H1 (cell line): Measurements from ENCODE around the gene DMGDH. TPM values are rescaled to one million over a fixed set of nuclear protein-coding genes. Genes with fewer than 3 reads are reported as not detected.

Experiments used
- CTCF ChIA-PET: fragments of 300-600 bp; sonication (Branson Sonifier 250); formaldehyde crosslinking; loops from one replicate; lab custom pipeline; 2021; ENCODE audit not compliant: partially characterized antibody; lab: Charles Lee
- POLR2A ChIA-PET: fragments of 300-600 bp; sonication (Branson Sonifier 250); formaldehyde crosslinking; loops from one replicate; lab custom pipeline; 2021; ENCODE audit warnings: inconsistent platforms; ENCODE audit not compliant: partially characterized antibody; lab: Charles Lee
- DNase-seq, 2 experiments: peaks; one replicate each; pipeline versions ENCODE4 v3.0.0 to v3.0.0-alpha.2; 2010 to 2022; ENCODE audit warnings: low spot score in 2 of 2, low read depth in 1 of 2, mixed read lengths in 1 of 2
- FAIRE-seq: peaks from 2 replicates; lab custom pipeline; 2011; peaks lifted over from hg19 to GRCh38; lab: Jason Lieb, UNC
- H2AFZ ChIP-seq: 2 replicates; pipeline ENCODE4 v1.8.1; 2012; ENCODE audit warnings: low read length, inconsistent platforms
- H2AK5ac ChIP-seq: 2 replicates; pipeline ENCODE4 v1.6.1; 2013; ENCODE audit warnings: low read depth, low read length
- H2BK120ac ChIP-seq: replicated peaks from 2 replicates; pipeline ENCODE3; 2013; ENCODE audit warnings: low read depth, low read length, inconsistent platforms
- H2BK12ac ChIP-seq: 2 replicates; pipeline ENCODE4 v1.6.1; 2013; ENCODE audit warnings: low read depth, low read length
- H2BK15ac ChIP-seq: 2 replicates; pipeline ENCODE4 v1.6.1; 2013; ENCODE audit warnings: low read length
- H2BK20ac ChIP-seq: 2 replicates; pipeline ENCODE4 v1.6.1; 2013; ENCODE audit warnings: low read length
- H2BK5ac ChIP-seq: 2 replicates; pipeline ENCODE4 v1.6.1; 2013; ENCODE audit warnings: low read depth, low read length
- H3K14ac ChIP-seq: 2 replicates; pipeline ENCODE4 v1.6.1; 2013; ENCODE audit warnings: inconsistent platforms; ENCODE audit not compliant: insufficient read length
- H3K18ac ChIP-seq: 2 replicates; pipeline ENCODE4 v1.6.1; 2013; ENCODE audit warnings: low read length; ENCODE audit errors: extremely low read depth
- H3K23ac ChIP-seq: 2 replicates; pipeline ENCODE4 v1.6.1; 2013; ENCODE audit warnings: inconsistent platforms; ENCODE audit not compliant: insufficient read length
- H3K23me2 ChIP-seq: 2 replicates; pipeline ENCODE4 v1.6.1; 2013; ENCODE audit warnings: low read depth, low read length
- H3K27ac ChIP-seq: 2 replicates; pipeline ENCODE4 v1.6.1; 2011; ENCODE audit warnings: low read depth, low read length, inconsistent platforms
- H3K27me3 ChIP-seq, 4 experiments: replicated peaks in 1 of 4; 1 replicate in 1 of 4; 2 replicates in 3 of 4; pipeline versions ENCODE4 v1.6.1 to v1.8.1; 2011 to 2013; ENCODE audit warnings: low read length in 3 of 4, mild to moderate bottlenecking in 3 of 4, inconsistent platforms in 2 of 4, mixed read lengths in 2 of 4, moderate library complexity in 1 of 4; ENCODE audit not compliant: control insufficient read depth in 3 of 4, insufficient read depth in 3 of 4; ENCODE audit errors: extremely low read depth in 1 of 4
- H3K36me3 ChIP-seq, 4 experiments: 2 replicates each; pipeline versions ENCODE4 v1.6.1 to v1.8.1; 2011 to 2013; ENCODE audit warnings: mild to moderate bottlenecking in 4 of 4, low read length in 3 of 4, moderate library complexity in 2 of 4, control low read depth in 1 of 4, inconsistent platforms in 1 of 4; ENCODE audit not compliant: insufficient read depth in 4 of 4, control insufficient read depth in 2 of 4
- H3K4ac ChIP-seq: replicated peaks from 2 replicates; pipeline ENCODE3; 2013; ENCODE audit warnings: low read length, low read depth, mixed read lengths, inconsistent platforms; ENCODE audit not compliant: insufficient read length
- H3K4me1 ChIP-seq, 4 experiments: replicated peaks in 1 of 4; 1 replicate in 1 of 4; 2 replicates in 3 of 4; pipeline versions ENCODE4 v1.6.1 to v1.8.1; 2011 to 2013; ENCODE audit warnings: low read length in 3 of 4, inconsistent platforms in 2 of 4, mixed read lengths in 1 of 4; ENCODE audit not compliant: insufficient read depth in 4 of 4, control insufficient read depth in 3 of 4
- H3K4me2 ChIP-seq, 2 experiments: 2 replicates each; pipeline versions ENCODE4 v1.6.1 to v1.8.1; 2011 to 2013; ENCODE audit warnings: low read depth in 2 of 2, low read length in 2 of 2, control low read depth in 1 of 2, inconsistent platforms in 1 of 2, mild to moderate bottlenecking in 1 of 2; ENCODE audit not compliant: insufficient read depth in 1 of 2
- H3K4me3 ChIP-seq, 4 experiments: fragments of 200-600, 300-600 bp in 1 of 4; sonication (generic), shearing (Covaris generic), sonication (Bioruptor Twin) in 1 of 4; 2 replicates each; pipeline versions ENCODE4 v1.5.1 to v1.8.1; 2011 to 2016; ENCODE audit warnings: low read length in 4 of 4, low read depth in 3 of 4, control low read depth in 2 of 4, inconsistent platforms in 2 of 4, mild to moderate bottlenecking in 2 of 4, mixed read lengths in 1 of 4, moderate library complexity in 1 of 4; ENCODE audit not compliant: insufficient read depth in 2 of 4; ENCODE audit errors: extremely low read depth in 1 of 4
- H3K56ac ChIP-seq: replicated peaks from 2 replicates; pipeline ENCODE3; 2013; ENCODE audit warnings: low read depth, mild to moderate bottlenecking, mixed read lengths, low read length, inconsistent platforms; ENCODE audit not compliant: insufficient read length
- H3K79me1 ChIP-seq: 2 replicates; pipeline ENCODE4 v1.6.1; 2013; ENCODE audit warnings: low read depth, low read length, control low read depth
- H3K79me2 ChIP-seq, 2 experiments: 2 replicates each; pipeline versions ENCODE4 v1.6.1 to v1.8.1; 2012 to 2013; ENCODE audit warnings: low read length in 2 of 2, mild to moderate bottlenecking in 2 of 2, inconsistent platforms in 1 of 2; ENCODE audit not compliant: insufficient read depth in 2 of 2, control insufficient read depth in 1 of 2
- H3K9ac ChIP-seq, 4 experiments: replicated peaks in 1 of 4; 1 replicate in 1 of 4; 2 replicates in 3 of 4; pipeline versions ENCODE4 v1.6.1 to v1.8.1; 2011 to 2013; ENCODE audit warnings: low read depth in 3 of 4, low read length in 3 of 4, control low read depth in 2 of 4, mild to moderate bottlenecking in 2 of 4, moderate library complexity in 2 of 4, inconsistent platforms in 1 of 4; ENCODE audit errors: extremely low read depth in 1 of 4
- H3K9me3 ChIP-seq, 2 experiments: 2 replicates each; pipeline versions ENCODE4 v1.6.1 to v1.8.1; 2012 to 2013; ENCODE audit warnings: mild to moderate bottlenecking in 2 of 2, moderate library complexity in 2 of 2, control low read depth in 1 of 2, inconsistent platforms in 1 of 2, low read depth in 1 of 2, low read length in 1 of 2, mixed read lengths in 1 of 2; ENCODE audit not compliant: insufficient read depth in 2 of 2
- H4K20me1 ChIP-seq, 2 experiments: replicated peaks in 1 of 2; 2 replicates each; pipeline versions ENCODE3 to v1.8.1; 2011 to 2013; ENCODE audit warnings: inconsistent platforms in 2 of 2, low read length in 2 of 2, mild to moderate bottlenecking in 1 of 2; ENCODE audit not compliant: insufficient read depth in 2 of 2, control insufficient read depth in 1 of 2
- H4K5ac ChIP-seq: 2 replicates; pipeline ENCODE4 v1.6.1; 2013; ENCODE audit warnings: low read length, low read depth, mixed read lengths, inconsistent platforms; ENCODE audit not compliant: insufficient read length
- H4K8ac ChIP-seq: 2 replicates; pipeline ENCODE4 v1.8.0; 2013; ENCODE audit warnings: mild to moderate bottlenecking, moderate library complexity, low read length, inconsistent platforms; ENCODE audit not compliant: insufficient read depth; ENCODE audit errors: extremely low read depth
- H4K91ac ChIP-seq: replicated peaks from 2 replicates; pipeline ENCODE3; 2013; ENCODE audit warnings: low read length, mixed read lengths, inconsistent platforms; ENCODE audit not compliant: insufficient read length
- BCL11A ChIP-seq, 2 experiments: IDR thresholded peaks; one replicate each; pipeline ENCODE4 v1.6.1; 2011; ENCODE audit warnings: low read depth in 2 of 2, low read length in 2 of 2, mild to moderate bottlenecking in 2 of 2
- CBX5 ChIP-seq: fragments of 300-800, 300-1000 bp; sonication (generic); IDR thresholded peaks from 2 replicates; pipeline ENCODE4 v1.7.1; 2016; ENCODE audit warnings: antibody characterized with exemption, low read length, low read depth
- CEBPB ChIP-seq: IDR thresholded peaks from 2 replicates; pipeline ENCODE4 v1.6.1; 2012; ENCODE audit warnings: low read depth, low read length
- CHD1 ChIP-seq: IDR thresholded peaks from 2 replicates; pipeline ENCODE4 v1.6.1; 2012; ENCODE audit warnings: low read depth, low read length, improper control_type of control experiment
- CTBP2 ChIP-seq: IDR thresholded peaks from 2 replicates; pipeline ENCODE4 v1.7.0; 2011; ENCODE audit warnings: borderline replicate concordance, mild to moderate bottlenecking, moderate library complexity, mixed read lengths, low read length; ENCODE audit not compliant: insufficient read depth, insufficient read length
- EP300 ChIP-seq, 2 experiments: IDR thresholded peaks; 1 replicate in 1 of 2; 2 replicates in 1 of 2; pipeline ENCODE4 v1.6.1; 2011 to 2012; ENCODE audit warnings: low read depth in 2 of 2, low read length in 2 of 2, mild to moderate bottlenecking in 2 of 2, borderline replicate concordance in 1 of 2, inconsistent platforms in 1 of 2, moderate library complexity in 1 of 2
- HDAC6 ChIP-seq: IDR thresholded peaks from one replicate; pipeline ENCODE4 v1.7.1; 2012; ENCODE audit warnings: low read depth, mild to moderate bottlenecking, inconsistent platforms, low read length, moderate library complexity
- KDM4A ChIP-seq: IDR thresholded peaks from one replicate; pipeline ENCODE4 v1.7.1; 2012; ENCODE audit warnings: low read depth, mild to moderate bottlenecking, moderate library complexity, low read length, inconsistent platforms; ENCODE audit not compliant: severe bottlenecking
- RBBP5 ChIP-seq: IDR thresholded peaks from 2 replicates; pipeline ENCODE4 v1.7.1; 2012; ENCODE audit warnings: low read depth, mild to moderate bottlenecking, inconsistent platforms, low read length, moderate library complexity, borderline replicate concordance
- SAP30 ChIP-seq: fragments of 300-600 bp; sonication (generic); IDR thresholded peaks from 2 replicates; pipeline ENCODE4 v1.7.1; 2012; ENCODE audit warnings: low read length, moderate library complexity, mild to moderate bottlenecking, inconsistent platforms; ENCODE audit not compliant: insufficient read depth, insufficient replicate concordance
- SRF ChIP-seq: IDR thresholded peaks from 2 replicates; pipeline ENCODE4 v1.6.1; 2011; ENCODE audit warnings: mild to moderate bottlenecking, low read depth, low read length, moderate library complexity
- TBP ChIP-seq: IDR thresholded peaks from 2 replicates; pipeline ENCODE4 v1.6.1; 2011; ENCODE audit warnings: low read depth, low read length, improper control_type of control experiment
- polyA plus RNA-seq, 7 experiments: library from polyadenylated mRNA; depleted of rRNA in 3 of 7; stranded (reverse) in 5 of 7; unstranded in 2 of 7; fragments of >200 nt in 5 of 7; fragments of 200-250 nt in 2 of 7; gene quantifications; 1 replicate in 5 of 7; 2 replicates in 1 of 7; 4 replicates in 1 of 7; pipeline versions ENCODE4 v1.2.1 to v1.2.3, GENCODE V29; 2011 to 2013; ENCODE audit warnings: missing spikeins in 2 of 7, mixed read lengths in 2 of 7
- total RNA-seq: library from RNA; stranded (reverse); fragmentation: NEBNext Ultra II Directional; extraction: Animal tissue kit (Norgen Biotek cat#: 25700); gene quantifications from 2 replicates; pipeline ENCODE4 v1.2.1, GENCODE V29; 2021
- TF ChIP-seq, protein P1 (sequence below): IDR thresholded peaks from 2 replicates; pipeline ENCODE4 v1.6.1; 2012; ENCODE audit warnings: inconsistent platforms
- TF ChIP-seq, protein P2 (sequence below): IDR thresholded peaks from 2 replicates; pipeline ENCODE4 v1.6.1; 2012; ENCODE audit warnings: inconsistent platforms

Gene DMGDH
- total and polyA plus RNA-seq, 2 of the 8 experiments (the other 6 are each of a cell fraction or from before 2014, with no cell fraction given), result 0.15 TPM; not detected in 1

DNA sequence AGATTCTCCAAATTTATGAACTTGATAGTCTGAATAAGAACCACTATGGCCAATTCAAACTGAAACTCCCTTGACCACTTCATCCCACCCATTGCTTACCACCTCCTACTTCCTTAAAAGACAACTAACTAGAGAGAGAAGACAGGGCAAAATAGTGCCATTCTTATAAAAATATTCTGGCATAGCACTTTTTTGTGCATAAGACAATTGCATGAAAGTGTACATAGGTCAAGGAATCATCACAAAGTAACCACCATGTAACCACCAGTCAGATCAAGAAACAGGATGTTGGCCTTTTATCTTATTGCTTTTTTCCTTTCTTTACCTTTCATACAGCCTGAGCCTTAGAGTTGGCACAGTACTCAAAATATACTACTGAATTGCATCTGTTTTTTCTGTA, 76.3 kb downstream of the DMGDH start:
- POLR2A ChIA-PET, result interaction anchor here (0.6 to 1.7 kb wide), 2 partner anchors 9 to 13 kb away, joined by 3 to 9 read pairs; partner anchors contain the start of gene ARSB
- H3K56ac ChIP-seq, result no peak overlapping the region
- H2BK12ac ChIP-seq, result no peak overlapping the region
- no peak overlapping the region for H2BK15ac ChIP-seq
- no peak overlapping the region for H2AFZ ChIP-seq
- DNase-seq, result no peak
- no peak overlapping the region for H4K91ac ChIP-seq
- FAIRE-seq, result no peak
- no peak overlapping the region for H2BK5ac ChIP-seq
- no peaks in the 10 kb centered on the region for H3K23me2 ChIP-seq
- CTCF ChIA-PET, result interaction anchor here (0.7 kb wide), 1 partner anchor 28 kb away, joined by 3 read pairs; no protein-coding TSS in a partner anchor
- H3K14ac ChIP-seq, result no peak overlapping the region
- H4K5ac ChIP-seq, result no peak overlapping the region
- no peak overlapping the region for H3K9ac ChIP-seq
- H4K8ac ChIP-seq, result no peak overlapping the region
- H3K9me3 ChIP-seq, result peaks cover 0 to 4% of the 10 kb centered on the region in 2 experiments; a peak in 1 of 4 replicates
- no peaks in the 10 kb centered on the region for H3K27me3 ChIP-seq
- no peak overlapping the region for H3K27ac ChIP-seq
- no peak overlapping the region for H3K18ac ChIP-seq
- no peaks in the 10 kb centered on the region; a peak in 1 of 8 replicates for H3K36me3 ChIP-seq
- H3K4me1 ChIP-seq, result no peaks in the 10 kb centered on the region
- no peak overlapping the region for H3K23ac ChIP-seq
- no peak overlapping the region for H2BK20ac ChIP-seq
- no peaks in the 10 kb centered on the region for H4K20me1 ChIP-seq
- no peak overlapping the region for H3K4me3 ChIP-seq
- H3K79me1 ChIP-seq, result no peaks in the 10 kb centered on the region
- H3K4me2 ChIP-seq, result no peak overlapping the region
- H2AK5ac ChIP-seq, result no peak overlapping the region
- H2BK120ac ChIP-seq, result no peak overlapping the region
- no peaks in the 10 kb centered on the region for H3K79me2 ChIP-seq
- no peak overlapping the region for H3K4ac ChIP-seq
- TF ChIP-seq SRF (no peak), HDAC6 (no peak), RBBP5 (no peak), KDM4A (no peak), EP300 (IDR thresholded peaks at IDR 0.05; ENCODE audit: borderline replicate concordance in 1 of 2, low read depth in 2 of 2, low read length in 2 of 2) (no peak), CHD1 (no peak), CBX5 (no peak), BCL11A (IDR thresholded peaks at IDR 0.05; ENCODE audit: low read depth in 2 of 2, low read length in 2 of 2) (no peak), CTBP2 (no peak), CEBPB (no peak), SAP30 (no peak), TBP (no peak)
- TF ChIP-seq, protein P1, sequence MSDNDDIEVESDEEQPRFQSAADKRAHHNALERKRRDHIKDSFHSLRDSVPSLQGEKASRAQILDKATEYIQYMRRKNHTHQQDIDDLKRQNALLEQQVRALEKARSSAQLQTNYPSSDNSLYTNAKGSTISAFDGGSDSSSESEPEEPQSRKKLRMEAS, result no peak
- TF ChIP-seq, protein P2, sequence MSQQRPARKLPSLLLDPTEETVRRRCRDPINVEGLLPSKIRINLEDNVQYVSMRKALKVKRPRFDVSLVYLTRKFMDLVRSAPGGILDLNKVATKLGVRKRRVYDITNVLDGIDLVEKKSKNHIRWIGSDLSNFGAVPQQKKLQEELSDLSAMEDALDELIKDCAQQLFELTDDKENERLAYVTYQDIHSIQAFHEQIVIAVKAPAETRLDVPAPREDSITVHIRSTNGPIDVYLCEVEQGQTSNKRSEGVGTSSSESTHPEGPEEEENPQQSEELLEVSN, result no peak
